GM18502 (cell line): Measurements from ENCODE around the gene ARHGAP1.
"Not testable (repeated sequence)": the region's sequence is repeated elsewhere in the genome, so short reads cannot be mapped to it uniquely, and the experiment has no call there.

Experiments
- ATAC-seq: cut with Tn5 transposase; IDR thresholded peaks from one replicate; pipeline ENCODE4 v1.9.1; 2021; ENCODE audit warnings: mild to moderate bottlenecking; ENCODE audit not compliant: unreplicated experiment, poor library complexity

Gene ARHGAP1

DNA sequence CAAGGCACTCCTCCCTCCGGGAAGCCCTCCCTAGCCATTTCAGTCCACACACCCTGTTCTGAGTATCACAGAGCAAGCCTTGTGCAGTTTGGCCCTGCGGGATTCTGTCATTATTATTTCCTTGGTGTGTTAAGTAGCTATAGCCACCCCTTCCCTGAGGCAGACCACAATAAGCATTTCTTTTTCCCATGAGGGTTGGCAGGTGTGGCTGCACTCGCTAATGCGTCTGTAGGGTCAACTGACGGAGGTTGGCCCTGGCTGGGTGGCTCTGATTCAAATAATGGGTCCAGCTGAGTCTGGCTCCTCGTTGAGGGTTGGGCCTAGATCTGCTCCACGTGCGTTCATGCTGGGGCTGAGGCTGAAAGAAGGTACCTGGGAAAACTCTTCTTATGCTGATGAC, 23.7 kb upstream of the ARHGAP1 start:
- no peak for ATAC-seq

DNA sequence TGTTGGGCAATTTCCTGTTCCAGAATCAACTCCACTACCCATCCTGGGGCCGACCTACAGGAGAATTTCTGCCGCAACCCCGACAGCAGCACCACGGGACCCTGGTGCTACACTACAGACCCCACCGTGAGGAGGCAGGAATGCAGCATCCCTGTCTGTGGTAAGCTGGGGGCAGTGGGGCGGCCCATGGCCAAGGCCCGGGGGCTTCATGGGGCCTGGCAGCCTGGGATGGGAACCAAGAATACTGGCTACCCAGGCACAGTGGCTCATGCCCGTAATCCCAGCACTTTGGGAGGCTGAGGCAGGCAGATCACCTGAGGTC, 22.9 kb upstream of the ARHGAP1 start:
- ATAC-seq = no peak

DNA sequence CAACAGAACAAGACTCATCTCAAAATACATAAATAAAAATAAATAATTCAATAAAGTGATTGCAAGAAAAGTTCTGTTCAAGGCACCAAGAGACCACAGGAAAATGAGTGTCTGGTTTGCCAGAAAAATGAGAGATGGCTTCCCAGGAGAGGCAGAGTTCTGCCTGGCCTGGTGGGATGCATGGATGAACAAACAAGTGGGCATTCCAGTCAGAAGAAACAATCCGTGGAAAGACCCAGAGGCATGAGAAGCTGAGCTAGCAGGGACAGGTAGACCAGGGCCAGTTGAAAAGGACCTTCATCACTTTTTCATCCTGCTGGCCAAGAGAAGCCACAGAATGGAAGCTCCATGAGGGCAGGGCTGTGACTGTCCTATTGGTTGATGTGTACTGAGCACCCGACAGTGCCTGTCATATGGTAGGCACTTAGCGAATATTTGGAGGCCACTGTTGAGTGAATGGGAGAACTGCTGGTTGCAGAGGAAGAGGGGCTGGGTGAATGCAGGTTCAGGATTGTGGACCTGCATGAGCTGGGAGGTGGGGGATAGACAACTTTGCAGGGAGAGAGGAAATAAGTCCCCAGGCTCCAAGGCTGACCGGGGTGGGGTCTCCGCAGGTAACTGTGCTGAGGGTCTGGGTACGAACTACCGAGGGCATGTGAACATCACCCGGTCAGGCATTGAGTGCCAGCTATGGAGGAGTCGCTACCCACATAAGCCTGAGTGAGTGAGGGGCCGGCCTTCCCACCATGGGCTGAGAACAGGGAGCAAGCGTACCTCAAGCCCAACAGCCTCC, 22.3 kb upstream of the ARHGAP1 start:
- no peak for ATAC-seq

DNA sequence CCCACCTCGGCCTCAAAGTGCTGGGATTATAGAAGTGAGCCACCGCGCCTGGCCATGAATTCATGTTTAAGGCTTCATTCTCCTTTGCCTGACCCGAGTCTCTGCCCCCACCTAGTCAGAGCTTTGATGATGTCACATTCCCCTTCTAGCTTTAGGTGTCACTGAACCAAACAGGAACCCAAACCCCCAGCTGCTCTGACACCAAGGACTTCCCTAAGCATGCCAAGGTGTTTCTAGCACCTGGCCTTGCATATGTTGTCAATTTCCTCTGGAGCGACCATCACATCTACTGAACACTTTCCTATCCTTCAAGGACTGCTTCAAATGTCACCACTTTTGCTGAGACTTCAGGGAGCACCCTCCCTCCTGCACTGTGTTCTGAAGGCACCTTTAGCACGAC, 20.9 kb upstream of the ARHGAP1 start:
- ATAC-seq = no peak

DNA sequence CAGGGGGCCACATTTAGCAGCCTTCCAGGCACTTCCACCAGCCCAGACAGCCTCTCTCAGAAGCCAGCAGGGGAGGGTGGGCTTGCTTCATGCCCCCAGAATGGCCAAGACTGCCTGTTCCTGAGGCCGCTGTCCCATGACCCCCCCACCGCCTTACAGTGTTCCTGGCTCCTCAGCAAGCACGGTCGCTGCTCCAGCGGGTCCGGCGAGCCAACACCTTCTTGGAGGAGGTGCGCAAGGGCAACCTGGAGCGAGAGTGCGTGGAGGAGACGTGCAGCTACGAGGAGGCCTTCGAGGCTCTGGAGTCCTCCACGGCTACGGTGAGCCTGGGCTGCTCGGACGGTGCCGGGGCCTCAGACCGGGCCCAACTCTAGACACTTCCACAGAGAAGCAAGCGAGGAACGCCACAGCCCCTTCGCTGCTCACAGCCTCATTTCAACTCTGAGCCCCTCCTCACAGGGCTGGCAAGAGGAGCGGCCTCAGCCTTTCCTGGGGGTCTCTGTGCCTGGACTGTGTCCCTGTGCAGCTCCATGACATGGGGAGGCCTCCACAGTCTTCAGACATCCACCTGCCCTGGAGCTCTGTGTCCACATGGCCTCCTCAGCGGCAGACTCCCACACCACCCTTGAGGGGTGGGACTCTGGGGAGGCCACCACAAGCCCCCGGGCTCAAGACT, 19.3 kb upstream of the ARHGAP1 start:
- no peak for ATAC-seq

DNA sequence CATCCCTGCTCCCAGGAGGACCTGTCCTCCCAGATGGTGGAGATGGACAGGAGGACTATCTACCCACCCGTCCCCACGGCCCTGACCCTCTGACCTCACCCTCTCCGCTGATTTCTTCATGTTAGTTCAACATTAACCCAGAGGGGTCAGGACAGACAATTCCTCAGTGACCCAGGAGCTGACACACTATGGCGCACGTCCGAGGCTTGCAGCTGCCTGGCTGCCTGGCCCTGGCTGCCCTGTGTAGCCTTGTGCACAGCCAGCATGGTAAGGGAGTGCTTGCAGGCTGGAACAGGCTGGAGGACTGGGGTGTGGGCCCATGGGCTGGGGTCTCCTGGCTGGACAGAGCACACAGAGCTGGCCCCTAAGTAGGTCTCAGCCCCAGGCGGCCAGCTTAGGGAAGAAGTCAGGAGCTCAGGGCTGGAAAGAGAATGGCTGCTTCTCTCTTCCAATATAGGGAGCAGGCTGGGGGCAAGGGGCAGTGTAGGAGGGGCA, 18.7 kb upstream of the ARHGAP1 start, which contains the start of gene F2:
Gene F2 (plus strand): TSS at position 166 of the 495 bp plus-strand sequence. CDS start 23 bp downstream, at position 189.
- no peak for ATAC-seq

DNA sequence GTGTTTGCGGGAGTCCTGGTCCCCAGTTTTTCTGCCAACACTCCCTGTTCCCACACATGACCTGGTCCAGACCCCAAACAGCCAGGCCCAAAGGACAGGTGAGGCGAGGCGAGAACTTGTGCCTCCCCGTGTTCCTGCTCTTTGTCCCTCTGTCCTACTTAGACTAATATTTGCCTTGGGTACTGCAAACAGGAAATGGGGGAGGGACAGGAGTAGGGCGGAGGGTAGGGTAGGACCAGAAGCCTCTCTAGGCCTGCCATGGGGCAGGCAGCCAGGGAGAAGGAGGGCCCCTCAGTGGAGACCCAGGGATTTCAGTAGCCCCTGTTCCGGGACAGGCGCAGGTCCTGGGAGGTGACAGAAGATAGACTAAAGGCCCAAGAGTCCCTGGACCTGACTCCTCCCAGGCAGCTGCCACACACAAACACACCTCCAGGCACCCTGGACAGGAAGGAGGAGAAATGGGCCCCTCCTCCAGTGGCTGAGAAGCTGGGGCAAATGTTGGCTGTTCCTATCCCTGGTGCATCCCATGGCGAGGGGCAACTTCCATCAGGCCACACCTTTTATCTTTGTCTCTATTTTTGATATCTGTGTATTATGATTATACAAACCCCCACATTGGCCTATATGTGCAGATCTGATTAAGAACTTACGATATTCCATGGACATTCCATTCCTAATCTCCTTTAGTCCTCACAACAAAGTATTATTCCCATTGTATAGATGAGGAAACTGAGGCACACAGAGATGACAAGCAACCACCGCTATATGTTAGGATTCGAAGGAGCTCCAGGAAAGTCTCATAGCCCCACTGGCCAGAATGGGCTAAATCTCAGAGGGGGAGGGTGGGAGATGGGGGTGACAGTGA, 18.0 kb upstream of the ARHGAP1 start:
- ATAC-seq = no peak

DNA sequence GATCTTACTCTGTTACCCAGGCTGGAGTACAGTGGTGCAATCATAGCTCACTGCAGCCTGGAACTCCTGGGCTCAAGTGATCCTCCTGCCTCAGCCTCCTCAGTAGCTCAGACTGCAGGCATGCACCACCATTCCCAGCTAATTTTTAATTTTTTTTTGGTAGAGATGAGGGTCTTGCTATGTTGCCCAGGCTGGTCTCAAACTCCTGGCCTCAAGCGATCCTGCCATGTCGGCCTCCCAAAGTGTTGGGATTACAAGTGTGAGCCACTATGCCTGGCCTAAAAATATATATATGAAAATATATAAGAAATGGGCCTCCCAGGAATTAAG, 17.4 kb upstream of the ARHGAP1 start:
- not testable (repeated sequence) for ATAC-seq

DNA sequence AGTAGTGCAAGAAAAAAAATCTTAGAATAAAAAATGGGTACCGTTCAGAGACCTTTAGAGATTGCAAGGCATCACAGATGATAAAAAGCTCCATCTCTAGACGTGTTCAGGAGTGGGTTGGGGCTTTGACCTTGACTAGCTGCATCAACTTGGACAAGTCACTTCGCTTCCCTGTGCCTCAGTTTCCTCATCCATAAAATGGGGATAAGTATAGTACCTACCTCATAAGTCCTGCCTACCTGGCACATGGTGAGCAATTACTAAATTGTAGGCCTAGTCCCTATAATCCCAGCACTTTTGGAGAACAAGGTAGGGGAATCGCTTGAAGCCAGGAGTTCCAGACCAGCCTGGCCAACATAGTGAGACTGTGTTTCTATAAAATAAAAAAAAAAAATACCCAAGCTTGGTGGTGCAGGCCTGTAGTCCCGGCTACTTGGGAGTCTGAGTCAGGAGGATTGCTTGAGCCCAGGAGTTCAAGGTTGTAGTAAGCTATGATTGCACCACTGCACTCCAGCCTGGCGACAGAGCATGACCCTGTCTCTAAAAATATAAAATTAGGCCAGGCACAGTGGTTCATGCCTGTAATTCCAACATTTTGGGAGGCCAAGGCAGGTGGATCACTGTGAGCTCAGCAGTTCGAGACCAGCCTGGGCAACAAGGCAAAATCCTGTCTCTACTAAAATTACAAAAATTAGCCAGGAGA, 12.6 kb upstream of the ARHGAP1 start:
- ATAC-seq = no peak

DNA sequence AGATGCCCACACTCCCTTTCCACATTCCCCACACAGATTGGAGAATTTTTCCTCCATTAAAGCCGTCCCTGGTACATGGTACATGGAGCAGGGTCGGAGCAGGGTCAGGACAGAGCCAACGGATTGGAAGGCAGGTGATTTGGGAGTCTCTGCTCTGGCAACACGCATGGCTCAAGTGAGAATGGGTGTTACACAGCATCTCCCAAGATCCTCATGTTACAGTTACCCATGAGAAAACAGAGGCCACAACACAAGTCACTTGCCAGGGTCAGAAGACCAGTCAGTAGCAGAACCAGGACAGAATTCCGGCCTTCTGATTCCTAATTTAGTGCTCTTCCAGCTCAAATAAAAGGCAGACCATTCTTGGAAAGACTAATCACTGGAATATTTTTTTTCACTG, 10.9 kb upstream of the ARHGAP1 start:
- ATAC-seq = no peak

DNA sequence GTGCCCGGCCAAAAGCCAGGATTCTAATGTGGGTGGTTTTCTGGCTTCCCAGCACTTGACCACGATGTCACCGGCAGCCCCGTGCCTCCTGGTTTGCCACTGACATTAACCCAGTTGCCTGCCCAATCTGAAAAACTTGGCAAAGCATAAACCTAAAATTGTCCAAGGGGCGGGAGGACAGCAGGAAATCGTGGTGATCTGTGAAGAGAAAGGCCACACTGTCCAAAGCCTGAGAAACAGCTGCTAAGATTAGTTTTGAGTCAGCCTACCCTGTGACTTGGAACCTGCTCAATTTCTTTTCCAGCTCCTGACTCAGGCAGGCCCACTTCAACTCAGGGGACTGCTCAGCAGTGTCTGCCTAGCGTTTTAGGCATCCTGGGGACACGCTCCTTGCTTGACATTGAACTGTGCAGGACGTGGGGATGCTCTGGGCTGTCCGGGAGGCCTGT, 10.4 kb upstream of the ARHGAP1 start:
- no peak for ATAC-seq

DNA sequence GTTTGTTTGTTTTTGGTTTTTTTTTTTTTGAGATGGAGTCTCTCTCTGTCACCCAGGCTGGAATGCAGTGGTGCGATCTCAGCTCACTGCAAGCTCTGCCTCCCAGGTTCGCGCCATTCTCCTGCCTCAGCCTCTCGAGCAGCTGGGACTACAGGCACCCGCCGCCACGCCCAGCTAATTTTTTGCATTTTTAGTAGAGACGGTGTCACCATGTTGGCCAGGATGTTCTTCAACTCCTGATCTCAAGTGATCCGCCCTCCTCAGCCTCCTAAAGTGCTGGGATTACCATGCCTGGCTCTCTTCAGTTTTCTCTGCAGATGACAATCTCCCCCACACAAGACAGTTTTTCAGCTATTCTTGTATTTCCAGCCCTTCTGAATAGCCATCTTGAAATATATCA, 8.9 kb upstream of the ARHGAP1 start:
- ATAC-seq = not testable (repeated sequence)

DNA sequence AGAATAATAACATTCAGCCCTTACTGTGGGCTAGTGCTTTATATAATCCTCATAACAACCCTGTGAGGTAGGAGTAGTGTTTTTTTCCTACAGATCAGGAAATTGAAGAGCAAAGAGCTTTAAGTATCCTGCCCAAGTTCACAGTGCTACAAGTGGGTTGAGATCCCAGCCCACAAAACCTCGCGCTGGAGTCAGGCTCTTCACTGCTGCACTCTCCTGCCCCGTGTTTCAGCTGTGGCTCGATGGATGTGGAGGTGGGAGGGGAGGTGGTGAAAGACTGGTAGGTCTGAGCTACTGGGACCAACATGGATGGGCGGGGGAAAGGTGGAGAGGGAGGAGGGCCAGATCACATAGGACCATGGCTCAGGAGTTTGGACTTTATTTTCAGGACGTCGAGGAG, 6.5 kb upstream of the ARHGAP1 start:
- no peak for ATAC-seq

DNA sequence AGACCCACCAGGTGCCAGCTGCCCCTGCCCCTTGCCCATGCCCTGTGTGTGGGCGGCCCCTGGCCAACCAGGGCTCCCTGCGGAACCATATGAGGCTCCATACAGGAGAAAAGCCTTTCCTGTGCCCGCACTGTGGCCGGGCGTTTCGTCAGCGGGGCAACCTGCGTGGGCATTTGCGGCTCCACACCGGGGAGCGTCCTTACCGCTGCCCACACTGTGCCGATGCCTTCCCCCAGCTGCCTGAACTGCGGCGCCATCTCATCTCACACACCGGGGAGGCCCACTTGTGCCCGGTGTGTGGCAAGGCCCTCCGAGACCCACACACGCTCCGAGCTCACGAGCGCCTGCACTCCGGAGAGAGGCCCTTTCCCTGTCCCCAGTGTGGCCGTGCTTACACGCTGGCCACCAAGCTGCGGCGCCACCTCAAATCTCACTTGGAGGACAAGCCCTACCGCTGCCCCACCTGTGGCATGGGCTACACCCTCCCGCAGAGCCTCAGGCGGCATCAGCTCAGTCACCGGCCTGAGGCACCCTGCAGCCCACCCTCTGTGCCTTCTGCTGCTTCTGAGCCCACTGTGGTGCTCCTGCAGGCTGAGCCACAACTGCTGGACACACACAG, 4.8 kb upstream of the ARHGAP1 start:
- no peak for ATAC-seq

DNA sequence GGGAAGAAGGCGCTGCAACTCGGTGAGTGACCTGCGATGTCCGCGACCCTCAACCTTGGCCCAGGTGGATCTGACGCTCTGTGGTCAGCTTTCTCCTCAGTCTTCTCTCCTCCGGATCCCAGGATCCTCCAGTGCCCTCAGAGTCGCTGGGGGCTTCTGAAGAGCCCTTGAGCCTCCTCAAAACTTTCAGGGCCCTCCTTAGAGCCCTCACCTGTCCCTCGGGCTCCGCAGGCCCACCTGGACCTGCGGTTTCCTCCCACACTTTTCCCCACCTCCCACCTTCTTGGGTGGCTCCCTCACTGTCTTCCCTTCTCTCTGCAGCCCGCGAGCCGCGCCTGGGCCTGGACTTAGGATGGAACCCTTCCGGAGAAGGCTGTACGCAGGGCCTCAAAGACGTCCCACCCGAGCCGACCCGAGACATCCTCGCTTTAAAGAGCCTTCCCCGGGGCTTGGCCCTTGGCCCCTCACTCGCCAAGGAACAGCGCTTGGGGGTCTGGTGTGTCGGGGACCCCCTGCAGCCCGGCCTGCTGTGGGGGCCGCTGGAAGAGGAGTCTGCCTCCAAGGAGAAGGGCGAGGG, 747 bp upstream of the ARHGAP1 start:
- peak; percentile 4 for ATAC-seq

DNA sequence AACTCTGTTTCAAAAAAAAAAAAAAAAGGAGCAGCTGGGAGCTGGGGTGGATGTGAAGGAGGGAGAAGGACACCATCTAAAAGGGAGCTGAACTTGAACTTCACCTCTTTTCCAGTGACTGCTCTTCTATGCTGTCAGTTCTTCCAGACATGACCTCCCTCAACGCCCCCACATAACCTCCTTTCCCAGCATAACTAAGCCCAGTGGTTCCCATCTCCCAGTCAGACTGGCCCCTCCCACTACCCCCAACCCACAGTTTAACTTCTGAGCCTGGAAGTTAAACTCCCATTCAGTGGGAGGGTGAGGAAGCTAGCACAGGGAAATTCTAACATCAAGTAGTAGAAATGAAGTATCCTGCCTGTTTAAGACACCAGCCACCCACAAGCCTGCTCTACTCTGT, 1.8 kb downstream of the ARHGAP1 start:
- ATAC-seq = no peak

DNA sequence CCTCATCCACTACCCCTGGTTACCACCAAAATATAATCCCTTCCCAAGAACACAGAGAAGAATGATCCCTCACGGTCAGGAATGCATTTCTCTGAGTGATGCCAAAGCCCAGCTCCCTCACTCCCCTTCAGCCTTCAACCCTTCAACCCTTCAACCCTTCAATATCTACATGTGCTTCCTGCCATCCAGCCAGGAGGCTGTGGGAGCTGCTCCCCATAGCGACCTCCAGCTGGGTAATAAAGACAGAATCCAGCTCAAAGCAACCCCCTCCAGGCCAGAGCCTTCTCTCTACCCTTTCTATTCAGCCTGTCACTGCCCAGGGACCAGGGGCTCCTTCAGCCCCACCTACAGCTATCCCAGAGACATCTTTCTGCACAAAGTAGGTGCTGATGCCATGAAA, 2.7 kb downstream of the ARHGAP1 start:
- no peak for ATAC-seq

DNA sequence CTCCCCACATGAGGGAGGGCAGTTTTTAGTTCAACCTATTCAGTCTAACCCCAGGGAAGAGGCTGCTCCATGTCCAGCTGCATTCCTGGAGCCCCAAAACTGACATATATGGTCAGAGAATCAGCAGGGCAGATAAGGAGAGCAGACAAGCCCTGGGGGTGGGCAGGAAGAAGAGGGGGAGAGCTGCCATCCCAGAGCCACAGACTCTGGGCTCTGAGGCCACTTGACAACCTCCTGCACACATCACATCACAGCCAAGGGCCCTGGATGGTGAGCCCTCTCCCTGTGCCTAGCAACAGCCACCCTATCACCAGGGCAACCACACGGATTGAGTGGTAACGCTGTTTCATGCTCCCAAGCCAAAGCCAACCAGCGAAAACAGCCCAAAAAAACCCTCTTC, 3.1 kb downstream of the ARHGAP1 start:
- no peak for ATAC-seq

DNA sequence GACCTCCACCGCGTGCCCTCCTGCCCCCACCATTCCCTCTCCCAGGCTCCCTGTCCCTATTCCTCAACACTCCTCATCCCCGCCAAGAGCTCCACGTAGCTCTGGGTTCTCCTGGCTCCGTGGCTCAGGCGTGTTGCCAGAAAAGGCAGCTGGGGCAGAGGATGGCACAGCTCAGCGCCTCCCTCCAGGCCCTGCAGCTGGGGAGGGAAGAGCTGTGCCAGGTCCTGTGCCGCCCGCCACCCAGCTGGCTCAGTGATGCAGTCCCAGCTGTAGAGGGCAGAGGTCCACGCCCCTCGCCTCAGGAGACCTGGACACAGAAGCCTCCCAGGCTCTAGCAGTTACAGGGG, 4.2 kb downstream of the ARHGAP1 start:
- no peak for ATAC-seq
